Esophagus squamous epithelium (tissue), 5 donors: ENCODE data around the gene ZNF253. TPM values are rescaled to one million over a fixed set of nuclear protein-coding genes. Genes with fewer than 3 reads are reported as not detected.
"Not testable (repeated sequence)": the region's sequence is repeated elsewhere in the genome, so short reads cannot be mapped to it uniquely, and the experiment has no call there.

Experiments used
- DNase-seq: peaks from one replicate; lab custom pipeline; 2025; lab: John Stamatoyannopoulos, UW
- H3K27ac ChIP-seq, 4 donors: fragments of 200-600 bp; sonication (generic); one replicate each; pipeline ENCODE4 v1.5.1; 2016 to 2019; ENCODE audit warnings: mild to moderate bottlenecking in 1 of 4
- H3K27me3 ChIP-seq, 4 donors: fragments of 200-600 bp; sonication (generic); 1 replicate in 3 of 4; 2 replicates in 1 of 4; pipeline versions ENCODE4 v1.5.1 to v1.6.0; 2017 to 2021; ENCODE audit warnings: antibody characterized with exemption in 1 of 4
- H3K36me3 ChIP-seq, 3 donors: fragments of 200-600 bp; sonication (generic); one replicate each; pipeline ENCODE4 v1.5.1; 2016 to 2019
- H3K4me1 ChIP-seq, 3 donors: fragments of 200-600 bp; sonication (generic); one replicate each; pipeline ENCODE4 v1.5.1; 2017 to 2019
- H3K4me3 ChIP-seq, 4 donors: fragments of 200-600 bp; sonication (generic); 1 replicate in 3 of 4; 2 replicates in 1 of 4; pipeline ENCODE4 v1.5.1; 2016 to 2019; ENCODE audit warnings: mild to moderate bottlenecking in 2 of 4, moderate library complexity in 1 of 4
- H3K9me3 ChIP-seq, 3 donors: fragments of 200-600 bp; sonication (generic); one replicate each; pipeline ENCODE4 v1.5.1; 2016 to 2019
- CTCF ChIP-seq, 6 experiments: fragments of 450-650 bp in 4 of 6; fragments of 200-600 bp in 2 of 6; sonication (generic) in 2 of 6; IDR thresholded peaks; one replicate each; pipeline ENCODE4 v1.5.1; 2016 to 2019; ENCODE audit warnings: antibody characterized with exemption in 6 of 6, mild to moderate bottlenecking in 4 of 6, moderate library complexity in 4 of 6
- POLR2A ChIP-seq, 4 donors: fragments of 450-650 bp; IDR thresholded peaks; one replicate each; pipeline ENCODE4 v1.6.1; 2017; ENCODE audit warnings: antibody characterized with exemption in 4 of 4, mild to moderate bottlenecking in 4 of 4, moderate library complexity in 3 of 4
- WGBS, 2 donors: methylation state at CpG; one replicate each; pipeline ENCODE4 v1.1.5; 2018; 5-methylcytosine and 5-hydroxymethylcytosine counted together
- intact Hi-C: fragments of 100-400 bp; cut with DNase I; formaldehyde crosslinking; loops from one replicate; pipeline ENCODE4 v1.15.0; 2022
- total RNA-seq, 4 donors: library from RNA; depleted of rRNA; stranded (reverse); fragments of >200 nt; gene quantifications; one replicate each; pipeline ENCODE4 v1.1.0, GENCODE V29; 2016
- donor health status: DM: yes; HTN: yes; CAD: no.

Gene ZNF253
- total RNA-seq, 4 donors from 2014 or later, result 0.95 to 4.5 (median 2.7) TPM

- TF ChIP-seq CTCF (IDR thresholded peaks at IDR 0.05) (no peak), POLR2A (IDR thresholded peaks at IDR 0.05) (peak in 3 of 4 donors; percentile 85 to 88 (median 86))
- no peaks in the 10 kb centered on the region for H3K27me3 ChIP-seq
- peaks cover 0 to 28% (median 0%) of the 10 kb centered on the region in 3 donors for H3K36me3 ChIP-seq
- peaks cover 7 to 30% (median 10%) of the 10 kb centered on the region in 3 donors for H3K4me1 ChIP-seq
- DNase-seq, result peak; percentile 89
- peak within 1 kb of the TSS; percentile 92 to 98 (median 94) for H3K27ac ChIP-seq
- intact Hi-C loops, result loop anchor here (5.0 kb wide), 1 partner anchor 81 kb away; the partner anchor contains the start of gene ZNF93
- WGBS, 2 donors, result 2 to 4% methylated on average over 11 to 14 of the region's 28 CpGs
- H3K9me3 ChIP-seq, result peaks cover 0 to 44% (median 6%) of the 10 kb centered on the region in 3 donors
- H3K4me3 ChIP-seq, result peak within 1 kb of the TSS; percentile 55 to 87 (median 76)
These were observed 44.2 kb upstream of the ZNF253 start, which contains the start of gene ZNF506 for GRCh38 chr19:19821366-19821951. TSS of gene ZNF506 (minus strand) at chr19:19821750. CDS start at chr19:19821603, 147 bp downstream.

- H3K4me3 ChIP-seq, result peak overlapping the region; percentile 55 to 87 (median 76)
- H3K9me3 ChIP-seq, result peaks cover 0 to 41% (median 6%) of the 10 kb centered on the region in 3 donors
- H3K27ac ChIP-seq, result peak overlapping the region; percentile 69 to 94 (median 92)
- not testable (repeated sequence) for H3K27me3 ChIP-seq, DNase-seq
- peaks cover 0 to 27% (median 0%) of the 10 kb centered on the region in 3 donors for H3K36me3 ChIP-seq
- H3K4me1 ChIP-seq, result peaks cover 7 to 30% (median 10%) of the 10 kb centered on the region in 3 donors
- intact Hi-C loops, result loop anchor here (5.0 kb wide), 1 partner anchor 80 kb away; the partner anchor contains the start of gene ZNF93
- 4 to 6% methylated on average over 10 of the region's 11 CpGs for WGBS, 2 donors
These were observed 43.7 kb upstream of the ZNF253 start for GRCh38 chr19:19821976-19822375.

GRCh38 chr19:19823916-19824315 is 41.8 kb upstream of the ZNF253 start:
- Histone ChIP-seq H3K27me3 (no peaks in the 10 kb centered on the region), H3K27ac (no peak overlapping the region), H3K4me3 (no peak overlapping the region), H3K36me3 (peaks cover 0 to 15% (median 0%) of the 10 kb centered on the region in 3 donors), H3K4me1 (peaks cover 7 to 25% (median 10%) of the 10 kb centered on the region in 3 donors), H3K9me3 (peaks cover 0 to 50% (median 5%) of the 10 kb centered on the region in 3 donors)
- intact Hi-C loops, result loop anchor here (5.0 kb wide), 1 partner anchor 78 kb away; the partner anchor contains the start of gene ZNF93
- 74 to 84% methylated on average over 2 of the region's 2 CpGs for WGBS, 2 donors
- TF ChIP-seq POLR2A (IDR thresholded peaks at IDR 0.05) (no peak), CTCF (IDR thresholded peaks at IDR 0.05) (no peak)
- no peak for DNase-seq

- no peaks in the 10 kb centered on the region for H3K27me3 ChIP-seq
- no peak for TF ChIP-seq POLR2A (IDR thresholded peaks at IDR 0.05)
- no peak for TF ChIP-seq CTCF (IDR thresholded peaks at IDR 0.05)
- DNase-seq, result no peak
- 88 to 91% methylated on average over 11 of the region's 11 CpGs for WGBS, 2 donors
- H3K4me1 ChIP-seq, result peaks cover 0 to 4% (median 0%) of the 10 kb centered on the region in 3 donors
- no peak overlapping the region for H3K4me3 ChIP-seq
- H3K9me3 ChIP-seq, result peaks cover 0 to 62% (median 23%) of the 10 kb centered on the region in 3 donors
- no peaks in the 10 kb centered on the region for H3K36me3 ChIP-seq
- H3K27ac ChIP-seq, result no peak overlapping the region
- intact Hi-C loops, result no loop called here
These were observed 38.8 kb upstream of the ZNF253 start for GRCh38 chr19:19826875-19827274.

GRCh38 chr19:19835560-19836038 is 30.1 kb upstream of the ZNF253 start:
- no peaks in the 10 kb centered on the region for H3K4me1 ChIP-seq
- no peaks in the 10 kb centered on the region for H3K27me3 ChIP-seq
- H3K4me3 ChIP-seq, result no peak overlapping the region
- intact Hi-C loops, result no loop called here
- H3K36me3 ChIP-seq, result no peaks in the 10 kb centered on the region
- DNase-seq, result no peak
- H3K9me3 ChIP-seq, result peaks cover 0 to 81% (median 49%) of the 10 kb centered on the region in 3 donors
- TF ChIP-seq POLR2A (IDR thresholded peaks at IDR 0.05) (no peak), CTCF (IDR thresholded peaks at IDR 0.05) (no peak)
- H3K27ac ChIP-seq, result no peak overlapping the region
